Measurements from ENCODE around the gene ADD1. TPM values are rescaled to one million over a fixed set of nuclear protein-coding genes. Genes with fewer than 3 reads are reported as not detected.

Gene ADD1
- total RNA-seq, 1 experiment from 2014 or later: 163 TPM

DNA sequence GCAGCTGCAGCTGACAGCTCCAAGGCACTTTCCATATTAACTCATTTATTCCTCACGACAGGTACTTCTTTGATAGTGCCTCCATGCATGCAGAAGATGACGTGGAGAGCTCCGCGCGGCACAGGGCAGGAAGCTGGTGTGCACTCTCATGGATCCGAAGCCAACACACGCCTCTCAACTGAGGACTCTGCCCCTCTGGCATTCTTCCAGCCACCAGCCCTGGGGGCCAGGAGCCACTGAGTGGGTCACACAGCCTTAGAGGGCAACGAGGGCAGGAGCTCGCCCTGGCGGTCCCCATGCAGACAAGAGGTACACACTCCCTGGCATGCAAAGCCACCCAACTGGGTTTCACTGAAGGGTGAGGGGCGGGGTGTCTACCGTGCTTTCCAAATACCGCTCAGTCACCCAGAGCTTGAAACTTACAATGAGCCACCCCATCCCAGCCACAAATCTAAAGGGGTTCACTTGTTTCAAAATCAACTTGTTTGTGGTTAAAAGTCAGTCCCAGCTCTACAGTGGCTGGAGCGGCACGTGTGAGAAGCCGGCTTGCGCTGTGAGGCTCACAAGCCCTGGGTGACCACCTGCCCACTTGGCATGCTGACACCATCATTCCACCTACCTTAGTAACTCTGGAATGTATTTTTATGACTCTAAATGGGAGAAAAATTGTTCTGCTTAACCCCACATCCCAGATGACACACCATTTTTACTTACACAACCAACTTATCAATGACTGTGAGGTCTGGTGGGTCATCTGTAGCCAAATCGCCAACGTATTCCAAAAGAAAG, 103.4 kb downstream of the ADD1 start:
- Histone ChIP-seq H3K23ac (ENCODE audit: insufficient read length, low read depth, low read length) (no peak overlapping the region), H3K23me2 (ENCODE audit: insufficient read length, low read depth, low read length, poor library complexity, severe bottlenecking) (no peaks in the 10 kb centered on the region), H3K4me1 (ENCODE audit: insufficient read depth, low read length) (no peaks in the 10 kb centered on the region), H3K14ac (ENCODE audit: insufficient read depth, low read length) (no peak overlapping the region), H3K56ac (ENCODE audit: insufficient read length, low read depth, low read length) (no peak overlapping the region), H2BK120ac (ENCODE audit: low read depth, low read length, poor library complexity, severe bottlenecking) (no peak overlapping the region), H2BK5ac (ENCODE audit: insufficient read length, low read length) (no peak overlapping the region), H3K4me2 (ENCODE audit: insufficient read depth, insufficient read length, low read length) (no peak overlapping the region), H2BK12ac (ENCODE audit: insufficient read length, low read depth, low read length) (no peak overlapping the region), H2AFZ (ENCODE audit: low read length) (no peak overlapping the region), H4K20me1 (ENCODE audit: control insufficient read depth, insufficient read depth, insufficient read length) (no peaks in the 10 kb centered on the region), H3K79me1 (ENCODE audit: insufficient read depth, low read depth, low read length, poor library complexity, severe bottlenecking) (no peaks in the 10 kb centered on the region), H4K91ac (ENCODE audit: insufficient read length, low read depth, low read length) (no peak overlapping the region), H2AK5ac (ENCODE audit: insufficient read length, low read length) (no peak overlapping the region), H3K4ac (ENCODE audit: low read depth, low read length) (no peak overlapping the region), H3K79me2 (ENCODE audit: insufficient read depth, low read length) (no peaks in the 10 kb centered on the region), H4K8ac (replicated peaks; ENCODE audit: insufficient read length, low read depth, low read length) (no peak overlapping the region), H3K27me3 (ENCODE audit: insufficient read depth, low read length) (no peaks in the 10 kb centered on the region), H3K9ac (ENCODE audit: extremely low read depth, insufficient read length, low read length) (no peak overlapping the region), H4K5ac (ENCODE audit: insufficient read length, low read depth, low read length) (no peak overlapping the region), H2BK20ac (ENCODE audit: low read depth, low read length, poor library complexity, severe bottlenecking) (no peak overlapping the region), H2BK15ac (ENCODE audit: low read depth, low read length) (no peak overlapping the region), H3K9me3 (ENCODE audit: control insufficient read depth, low read depth, low read length) (no peaks in the 10 kb centered on the region), H3K18ac (ENCODE audit: insufficient read length, low read depth, low read length) (no peak overlapping the region), H3T11ph (ENCODE audit: low read length) (no peak overlapping the region), H3K27ac (ENCODE audit: insufficient read length, low read depth, low read length) (no peak overlapping the region)
- no CpG with 5 or more reads among the region's 19 CpGs for WGBS (ENCODE audit: extremely low coverage, insufficient read length, low lambda C conversion rate)
- no peak for DNase-seq
- H3K4me1 Mint-ChIP-seq: no peaks in the 10 kb centered on the region
- H3K4me3 Mint-ChIP-seq: no peak overlapping the region
- TF ChIP-seq, protein P1, sequence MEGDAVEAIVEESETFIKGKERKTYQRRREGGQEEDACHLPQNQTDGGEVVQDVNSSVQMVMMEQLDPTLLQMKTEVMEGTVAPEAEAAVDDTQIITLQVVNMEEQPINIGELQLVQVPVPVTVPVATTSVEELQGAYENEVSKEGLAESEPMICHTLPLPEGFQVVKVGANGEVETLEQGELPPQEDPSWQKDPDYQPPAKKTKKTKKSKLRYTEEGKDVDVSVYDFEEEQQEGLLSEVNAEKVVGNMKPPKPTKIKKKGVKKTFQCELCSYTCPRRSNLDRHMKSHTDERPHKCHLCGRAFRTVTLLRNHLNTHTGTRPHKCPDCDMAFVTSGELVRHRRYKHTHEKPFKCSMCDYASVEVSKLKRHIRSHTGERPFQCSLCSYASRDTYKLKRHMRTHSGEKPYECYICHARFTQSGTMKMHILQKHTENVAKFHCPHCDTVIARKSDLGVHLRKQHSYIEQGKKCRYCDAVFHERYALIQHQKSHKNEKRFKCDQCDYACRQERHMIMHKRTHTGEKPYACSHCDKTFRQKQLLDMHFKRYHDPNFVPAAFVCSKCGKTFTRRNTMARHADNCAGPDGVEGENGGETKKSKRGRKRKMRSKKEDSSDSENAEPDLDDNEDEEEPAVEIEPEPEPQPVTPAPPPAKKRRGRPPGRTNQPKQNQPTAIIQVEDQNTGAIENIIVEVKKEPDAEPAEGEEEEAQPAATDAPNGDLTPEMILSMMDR (conservative IDR thresholded peaks at IDR 0.05): no peak
- no peaks in the 10 kb centered on the region for H3K27me3 Mint-ChIP-seq (ENCODE audit: low read depth)
- H3K9me3 Mint-ChIP-seq: no peaks in the 10 kb centered on the region
- H3K36me3 Mint-ChIP-seq (ENCODE audit: insufficient read depth in 1 of 3, low read depth in 3 of 3): peaks cover 71 to 93% (median 92%) of the 10 kb centered on the region in 3 experiments; a peak in 6 of 7 replicates
- no peak overlapping the region; a peak in 1 of 7 replicates for H3K27ac Mint-ChIP-seq
